Keratinocyte (primary cell): ENCODE data around the gene HPN. TPM values are rescaled to one million over a fixed set of nuclear protein-coding genes. Genes with fewer than 3 reads are reported as not detected.

ENCODE experiments used
- DNase-seq: peaks from one replicate; pipeline ENCODE4 v3.0.0-alpha.2; 2011; ENCODE audit warnings: low read depth, missing footprints, low spot score
- FAIRE-seq: peaks from 2 replicates; lab custom pipeline; 2011; peaks lifted over from hg19 to GRCh38; lab: Jason Lieb, UNC
- H2AFZ ChIP-seq: 2 replicates; pipeline ENCODE4 v1.6.0; 2012; ENCODE audit warnings: low read length, control low read depth, inconsistent platforms; ENCODE audit not compliant: control insufficient read depth
- H3K27ac ChIP-seq: 2 replicates; pipeline ENCODE4 v1.5.1; 2011; ENCODE audit warnings: low read length; ENCODE audit not compliant: control insufficient read depth, insufficient read depth
- H3K27me3 ChIP-seq: 3 replicates; pipeline ENCODE4 v1.6.0; 2011; ENCODE audit warnings: low read length; ENCODE audit not compliant: control insufficient read depth, insufficient read depth; ENCODE audit errors: extremely low read depth
- H3K36me3 ChIP-seq, 2 experiments: 2 replicates in 1 of 2; 3 replicates in 1 of 2; pipeline ENCODE4 v1.5.1; 2011; ENCODE audit warnings: low read length in 2 of 2, mild to moderate bottlenecking in 1 of 2; ENCODE audit not compliant: control insufficient read depth in 2 of 2, insufficient read depth in 2 of 2; ENCODE audit errors: extremely low read depth in 1 of 2
- H3K4me1 ChIP-seq: 3 replicates; pipeline ENCODE4 v1.5.1; 2011; ENCODE audit warnings: low read length; ENCODE audit not compliant: control insufficient read depth, insufficient read depth; ENCODE audit errors: extremely low read depth
- H3K4me2 ChIP-seq: 3 replicates; pipeline ENCODE4 v1.6.0; 2011; ENCODE audit warnings: low read depth, low read length; ENCODE audit not compliant: control insufficient read depth, insufficient read depth; ENCODE audit errors: extremely low read depth
- H3K4me3 ChIP-seq, 3 experiments: fragments of 200-600 bp in 1 of 3; sonication (generic) in 1 of 3; 2 replicates in 2 of 3; 3 replicates in 1 of 3; pipeline ENCODE4 v1.5.1; 2011 to 2016; ENCODE audit warnings: low read length in 3 of 3, mild to moderate bottlenecking in 3 of 3, control low read depth in 2 of 3, inconsistent platforms in 1 of 3, low read depth in 1 of 3, mixed read lengths in 1 of 3, mixed run types in 1 of 3, moderate library complexity in 1 of 3; ENCODE audit not compliant: control insufficient read depth in 2 of 3, insufficient read depth in 2 of 3; ENCODE audit errors: extremely low read depth in 1 of 3
- H3K79me2 ChIP-seq: 2 replicates; pipeline ENCODE4 v1.6.0; 2012; ENCODE audit warnings: low read length; ENCODE audit not compliant: control insufficient read depth, insufficient read depth
- H3K9ac ChIP-seq: 3 replicates; pipeline ENCODE4 v1.6.0; 2011; ENCODE audit warnings: low read length; ENCODE audit not compliant: control insufficient read depth, insufficient read depth; ENCODE audit errors: extremely low read depth
- H3K9me1 ChIP-seq: 3 replicates; pipeline ENCODE4 v1.6.0; 2011; ENCODE audit warnings: low read length; ENCODE audit not compliant: control insufficient read depth, insufficient read depth; ENCODE audit errors: extremely low read depth
- H3K9me3 ChIP-seq: 2 replicates; pipeline ENCODE4 v1.5.1; 2012; ENCODE audit warnings: low read depth, low read length; ENCODE audit not compliant: control insufficient read depth
- H4K20me1 ChIP-seq: 3 replicates; pipeline ENCODE4 v1.6.0; 2011; ENCODE audit warnings: low read length; ENCODE audit not compliant: control insufficient read depth, insufficient read depth; ENCODE audit errors: extremely low read depth
- CTCF ChIP-seq, 3 experiments: IDR thresholded peaks in 1 of 3; conservative IDR thresholded peaks in 1 of 3; optimal IDR thresholded peaks in 1 of 3; 2 replicates in 2 of 3; 3 replicates in 1 of 3; pipeline versions ENCODE3 to v1.5.1; 2011; ENCODE audit warnings: low read length in 3 of 3, mild to moderate bottlenecking in 3 of 3, moderate library complexity in 2 of 3, control low read depth in 1 of 3, inconsistent platforms in 1 of 3; ENCODE audit not compliant: insufficient read depth in 2 of 3; ENCODE audit errors: extremely low read depth in 1 of 3
- EZH2 ChIP-seq: IDR thresholded peaks from one replicate; pipeline ENCODE4 v1.6.1; 2012; ENCODE audit warnings: inconsistent platforms, mild to moderate bottlenecking, low read length, moderate library complexity
- dilution Hi-C: fragments of 300-500 bp; cut with MboI; formaldehyde crosslinking; loops from one replicate; pipeline ENCODE4 v1.7.0; 2020; ENCODE audit warnings: low sequenced_read_pairs; ENCODE audit not compliant: extremely low pct_ligation_motif_present
- polyA plus RNA-seq, 5 experiments: library from polyadenylated mRNA; depleted of rRNA in 3 of 5; stranded (reverse) in 3 of 5; stranded (forward) in 1 of 5; unstranded in 1 of 5; fragments of >200 nt; gene quantifications; 1 replicate in 1 of 5; 2 replicates in 3 of 5; 3 replicates in 1 of 5; pipeline versions ENCODE4 v1.2.1 to v1.2.3, GENCODE V29; 2011 to 2012; ENCODE audit warnings: missing spikeins in 2 of 5, low read depth in 1 of 5, low replicate concordance in 1 of 5

The HPN gene
- polyA plus RNA-seq, 1 donor (not counting 4 experiments of a cell fraction or from before 2014, with no cell fraction given): not detected

- DNase-seq (no peak), FAIRE-seq (no peak)
- H3K9me1 ChIP-seq: no peaks in the 10 kb centered on the region
- H4K20me1 ChIP-seq: no peaks in the 10 kb centered on the region
- H3K27ac ChIP-seq: no peak overlapping the region
- no peak overlapping the region for H2AFZ ChIP-seq
- no peak overlapping the region for H3K9ac ChIP-seq
- no peaks in the 10 kb centered on the region for H3K9me3 ChIP-seq
- H3K4me1 ChIP-seq: no peaks in the 10 kb centered on the region
- H3K27me3 ChIP-seq: no peaks in the 10 kb centered on the region
- peaks cover 17 to 28% of the 10 kb centered on the region in 2 experiments for H3K36me3 ChIP-seq
- TF ChIP-seq CTCF (optimal IDR thresholded peaks at IDR 0.05 in 1 of 3, IDR thresholded peaks at IDR 0.05 in 1 of 3, conservative IDR thresholded peaks at IDR 0.05 in 1 of 3; ENCODE audit: extremely low read depth in 1 of 3, insufficient read depth in 2 of 3, low read length in 3 of 3) (no peak), EZH2 (no peak)
- H3K79me2 ChIP-seq: no peaks in the 10 kb centered on the region
- no peak overlapping the region for H3K4me2 ChIP-seq
- H3K4me3 ChIP-seq: no peak overlapping the region
- dilution Hi-C loops: no loop called here
Measured at GRCh38 chr19:35023428-35023827, 18.1 kb upstream of the HPN start.

- Histone ChIP-seq H2AFZ (no peak overlapping the region), H3K4me1 (no peaks in the 10 kb centered on the region), H3K4me3 (no peak overlapping the region), H3K27me3 (no peaks in the 10 kb centered on the region), H3K9me1 (no peaks in the 10 kb centered on the region), H3K4me2 (no peak overlapping the region), H3K27ac (no peak overlapping the region), H3K36me3 (peaks cover 17 to 26% of the 10 kb centered on the region in 2 experiments), H4K20me1 (no peaks in the 10 kb centered on the region), H3K9me3 (no peaks in the 10 kb centered on the region), H3K9ac (no peak overlapping the region), H3K79me2 (no peaks in the 10 kb centered on the region)
- DNase-seq (no peak), FAIRE-seq (no peak)
- TF ChIP-seq CTCF (optimal IDR thresholded peaks at IDR 0.05 in 1 of 3, IDR thresholded peaks at IDR 0.05 in 1 of 3, conservative IDR thresholded peaks at IDR 0.05 in 1 of 3; ENCODE audit: extremely low read depth in 1 of 3, insufficient read depth in 2 of 3, low read length in 3 of 3): no peak
- no peak for TF ChIP-seq EZH2
- dilution Hi-C loops: no loop called here
Measured at GRCh38 chr19:35024095-35024494, 17.4 kb upstream of the HPN start.
